ENCODE results near the gene EN1.

DNA sequence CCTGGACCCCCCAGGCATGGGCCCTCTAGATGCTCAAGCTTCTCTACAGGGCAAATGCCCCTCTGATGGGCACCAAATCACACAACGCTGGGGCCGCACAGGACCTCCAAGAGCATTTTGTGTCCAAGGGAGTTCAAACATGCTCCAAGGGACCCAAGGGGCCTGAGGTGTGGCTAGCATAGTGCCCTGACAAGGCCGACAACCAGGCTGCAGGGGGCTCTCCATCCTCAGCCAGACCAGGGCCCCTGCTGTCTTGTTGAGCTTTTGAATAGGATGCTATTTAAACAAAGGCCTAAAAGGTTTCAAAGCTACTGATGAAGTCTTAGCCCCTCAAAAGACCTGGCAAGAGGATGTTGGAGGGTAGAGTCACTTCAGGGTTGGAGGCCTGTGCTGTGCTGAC, 33.1 kb downstream of the EN1 start:
- TF ChIP-seq, protein P1, sequence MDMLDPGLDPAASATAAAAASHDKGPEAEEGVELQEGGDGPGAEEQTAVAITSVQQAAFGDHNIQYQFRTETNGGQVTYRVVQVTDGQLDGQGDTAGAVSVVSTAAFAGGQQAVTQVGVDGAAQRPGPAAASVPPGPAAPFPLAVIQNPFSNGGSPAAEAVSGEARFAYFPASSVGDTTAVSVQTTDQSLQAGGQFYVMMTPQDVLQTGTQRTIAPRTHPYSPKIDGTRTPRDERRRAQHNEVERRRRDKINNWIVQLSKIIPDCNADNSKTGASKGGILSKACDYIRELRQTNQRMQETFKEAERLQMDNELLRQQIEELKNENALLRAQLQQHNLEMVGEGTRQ (IDR thresholded peaks at IDR 0.05) = no peak
- TF ChIP-seq JUN (IDR thresholded peaks at IDR 0.05) = no peak
- TF ChIP-seq, protein P2, sequence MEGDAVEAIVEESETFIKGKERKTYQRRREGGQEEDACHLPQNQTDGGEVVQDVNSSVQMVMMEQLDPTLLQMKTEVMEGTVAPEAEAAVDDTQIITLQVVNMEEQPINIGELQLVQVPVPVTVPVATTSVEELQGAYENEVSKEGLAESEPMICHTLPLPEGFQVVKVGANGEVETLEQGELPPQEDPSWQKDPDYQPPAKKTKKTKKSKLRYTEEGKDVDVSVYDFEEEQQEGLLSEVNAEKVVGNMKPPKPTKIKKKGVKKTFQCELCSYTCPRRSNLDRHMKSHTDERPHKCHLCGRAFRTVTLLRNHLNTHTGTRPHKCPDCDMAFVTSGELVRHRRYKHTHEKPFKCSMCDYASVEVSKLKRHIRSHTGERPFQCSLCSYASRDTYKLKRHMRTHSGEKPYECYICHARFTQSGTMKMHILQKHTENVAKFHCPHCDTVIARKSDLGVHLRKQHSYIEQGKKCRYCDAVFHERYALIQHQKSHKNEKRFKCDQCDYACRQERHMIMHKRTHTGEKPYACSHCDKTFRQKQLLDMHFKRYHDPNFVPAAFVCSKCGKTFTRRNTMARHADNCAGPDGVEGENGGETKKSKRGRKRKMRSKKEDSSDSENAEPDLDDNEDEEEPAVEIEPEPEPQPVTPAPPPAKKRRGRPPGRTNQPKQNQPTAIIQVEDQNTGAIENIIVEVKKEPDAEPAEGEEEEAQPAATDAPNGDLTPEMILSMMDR (IDR thresholded peaks at IDR 0.05) = no peak
- no peak for TF ChIP-seq MYC (IDR thresholded peaks at IDR 0.05; ENCODE audit: borderline replicate concordance, low read length)
- no peak for TF ChIP-seq RAD21 (conservative IDR thresholded peaks at IDR 0.05 in 1 of 2, IDR thresholded peaks at IDR 0.05 in 1 of 2)

Measured in A549 (cell line).